H9 (cell line): ENCODE measurements around the gene ACTC1. TPM values are rescaled to one million over a fixed set of nuclear protein-coding genes. Genes with fewer than 3 reads are reported as not detected.

Source experiments
- DNase-seq: peaks from one replicate; pipeline ENCODE4 v3.0.0-alpha.2; 2017
- H2AFZ ChIP-seq: one replicate; pipeline ENCODE4 v1.6.1; 2013; ENCODE audit warnings: mild to moderate bottlenecking, low read length, control low read depth, moderate library complexity
- H2AK5ac ChIP-seq: 2 replicates; pipeline ENCODE4 v1.6.1; 2013; ENCODE audit warnings: low read length, control low read depth, mixed read lengths; ENCODE audit not compliant: insufficient read length
- H2BK120ac ChIP-seq: one replicate; pipeline ENCODE4 v1.6.1; 2013; ENCODE audit warnings: low read depth, mild to moderate bottlenecking, low read length, control low read depth, inconsistent platforms; ENCODE audit not compliant: poor library complexity, severe bottlenecking
- H2BK12ac ChIP-seq: 2 replicates; pipeline ENCODE4 v1.6.1; 2013; ENCODE audit warnings: low read length, control low read depth, mixed read lengths, low read depth; ENCODE audit not compliant: insufficient read length
- H2BK15ac ChIP-seq: 2 replicates; pipeline ENCODE4 v1.6.1; 2013; ENCODE audit warnings: low read depth, low read length, control low read depth
- H2BK20ac ChIP-seq: one replicate; pipeline ENCODE4 v1.6.1; 2013; ENCODE audit warnings: low read depth, mild to moderate bottlenecking, low read length, control low read depth, inconsistent platforms; ENCODE audit not compliant: poor library complexity, severe bottlenecking
- H2BK5ac ChIP-seq: 2 replicates; pipeline ENCODE4 v1.6.1; 2013; ENCODE audit warnings: low read length, control low read depth, mixed read lengths; ENCODE audit not compliant: insufficient read length
- H3K14ac ChIP-seq: 2 replicates; pipeline ENCODE4 v1.6.1; 2013; ENCODE audit warnings: low read length, control low read depth; ENCODE audit not compliant: insufficient read depth
- H3K18ac ChIP-seq: 2 replicates; pipeline ENCODE4 v1.6.1; 2013; ENCODE audit warnings: low read depth, mild to moderate bottlenecking, mixed read lengths, low read length, control low read depth; ENCODE audit not compliant: insufficient read length
- H3K23ac ChIP-seq: 2 replicates; pipeline ENCODE4 v1.6.1; 2013; ENCODE audit warnings: low read length, control low read depth, mixed read lengths, low read depth; ENCODE audit not compliant: insufficient read length
- H3K23me2 ChIP-seq: 2 replicates; pipeline ENCODE4 v1.6.1; 2013; ENCODE audit warnings: low read depth, mild to moderate bottlenecking, mixed read lengths, low read length, control low read depth; ENCODE audit not compliant: insufficient read length, poor library complexity, severe bottlenecking
- H3K27ac ChIP-seq: 2 replicates; pipeline ENCODE4 v1.5.1; 2013; ENCODE audit warnings: low read length, control low read depth, mixed read lengths, low read depth; ENCODE audit not compliant: insufficient read length
- H3K27me3 ChIP-seq: 2 replicates; pipeline ENCODE4 v1.6.1; 2013; ENCODE audit warnings: low read length, control low read depth, inconsistent platforms; ENCODE audit not compliant: insufficient read depth
- H3K4ac ChIP-seq: 2 replicates; pipeline ENCODE4 v1.6.1; 2013; ENCODE audit warnings: low read depth, mild to moderate bottlenecking, control low read depth, inconsistent platforms, low read length, moderate library complexity
- H3K4me1 ChIP-seq: 2 replicates; pipeline ENCODE4 v1.6.1; 2013; ENCODE audit warnings: low read length, control low read depth, inconsistent platforms; ENCODE audit not compliant: insufficient read depth
- H3K4me2 ChIP-seq: 2 replicates; pipeline ENCODE4 v1.6.1; 2013; ENCODE audit warnings: low read length, control low read depth, mixed read lengths; ENCODE audit not compliant: insufficient read length, insufficient read depth
- H3K56ac ChIP-seq: 2 replicates; pipeline ENCODE4 v1.6.1; 2013; ENCODE audit warnings: low read depth, mild to moderate bottlenecking, mixed read lengths, low read length, control low read depth; ENCODE audit not compliant: insufficient read length
- H3K79me1 ChIP-seq: 2 replicates; pipeline ENCODE4 v1.6.1; 2013; ENCODE audit warnings: low read depth, mild to moderate bottlenecking, moderate library complexity, low read length, control low read depth, inconsistent platforms; ENCODE audit not compliant: insufficient read depth, poor library complexity, severe bottlenecking
- H3K79me2 ChIP-seq: 2 replicates; pipeline ENCODE4 v1.6.1; 2013; ENCODE audit warnings: low read length, control low read depth, inconsistent platforms; ENCODE audit not compliant: insufficient read depth
- H3K9ac ChIP-seq: 2 replicates; pipeline ENCODE4 v1.6.1; 2013; ENCODE audit warnings: low read length, control low read depth, mixed read lengths; ENCODE audit not compliant: insufficient read length; ENCODE audit errors: extremely low read depth
- H3K9me3 ChIP-seq: one replicate; pipeline ENCODE4 v1.6.1; 2013; ENCODE audit warnings: low read depth, low read length, inconsistent platforms; ENCODE audit not compliant: control insufficient read depth
- H3T11ph ChIP-seq: one replicate; pipeline ENCODE4 v1.6.1; 2013; ENCODE audit warnings: mild to moderate bottlenecking, low read length, control low read depth, inconsistent platforms
- H4K20me1 ChIP-seq: one replicate; pipeline ENCODE4 v1.6.1; 2013; ENCODE audit not compliant: control insufficient read depth, insufficient read length, insufficient read depth
- H4K5ac ChIP-seq: 2 replicates; pipeline ENCODE4 v1.6.1; 2013; ENCODE audit warnings: low read depth, mild to moderate bottlenecking, mixed read lengths, low read length, control low read depth; ENCODE audit not compliant: insufficient read length
- H4K8ac ChIP-seq: replicated peaks from 2 replicates; pipeline ENCODE4 v1.6.1; 2013; ENCODE audit warnings: low read length, control low read depth, mixed read lengths, low read depth; ENCODE audit not compliant: insufficient read length
- H4K91ac ChIP-seq: 2 replicates; pipeline ENCODE4 v1.6.1; 2013; ENCODE audit warnings: low read depth, mild to moderate bottlenecking, moderate library complexity, mixed read lengths, low read length, control low read depth; ENCODE audit not compliant: insufficient read length
- H3K27ac Mint-ChIP-seq, 3 experiments: 2 replicates in 2 of 3; 3 replicates in 1 of 3; pipeline ENCODE4 v1.8.0; 2020 to 2021; ENCODE audit warnings: mixed read lengths in 3 of 3, mild to moderate bottlenecking in 1 of 3, moderate library complexity in 1 of 3
- H3K27me3 Mint-ChIP-seq: 2 replicates; pipeline ENCODE4 v1.8.0; 2021; ENCODE audit warnings: low read depth, mild to moderate bottlenecking, moderate library complexity, mixed read lengths
- H3K36me3 Mint-ChIP-seq, 3 experiments: 2 replicates in 2 of 3; 3 replicates in 1 of 3; pipeline ENCODE4 v1.8.0; 2020 to 2021; ENCODE audit warnings: low read depth in 3 of 3, mixed read lengths in 3 of 3; ENCODE audit not compliant: insufficient read depth in 1 of 3
- H3K4me1 Mint-ChIP-seq, 2 experiments: 2 replicates each; pipeline ENCODE4 v1.8.0; 2020; ENCODE audit warnings: mixed read lengths in 2 of 2
- H3K4me3 Mint-ChIP-seq, 2 experiments: 2 replicates in 1 of 2; 3 replicates in 1 of 2; pipeline ENCODE4 v1.8.0; 2020 to 2021; ENCODE audit warnings: mild to moderate bottlenecking in 2 of 2, mixed read lengths in 2 of 2, moderate library complexity in 1 of 2
- H3K9me3 Mint-ChIP-seq, 2 experiments: 2 replicates in 1 of 2; 3 replicates in 1 of 2; pipeline ENCODE4 v1.8.0; 2020; ENCODE audit warnings: mild to moderate bottlenecking in 2 of 2, mixed read lengths in 2 of 2, moderate library complexity in 1 of 2
- WGBS: extraction: QIAGEN DNeasy Blood & Tissue Kit; methylation state at CpG from one replicate; pipeline ENCODE4 v1.1.7; 2013; ENCODE audit warnings: missing lambda C conversion rate, low lambda C conversion rate, mixed read lengths; ENCODE audit not compliant: insufficient read length; ENCODE audit errors: extremely low coverage; 5-methylcytosine and 5-hydroxymethylcytosine counted together
- total RNA-seq: library from RNA; stranded (reverse); gene quantifications from 2 replicates; pipeline ENCODE4 v1.2.1, GENCODE V29; 2021
- TF ChIP-seq, protein P1 (sequence below): fragments of 200-600 bp; sonication (generic); conservative IDR thresholded peaks from 3 replicates; pipeline ENCODE4 v1.8.0; 2021; ENCODE audit warnings: antibody characterized with exemption, mild to moderate bottlenecking

The ACTC1 gene
- total RNA-seq, 1 experiment from 2014 or later = 52.2 TPM

- no peak overlapping the region for H3K4me2 ChIP-seq
- TF ChIP-seq, protein P1, sequence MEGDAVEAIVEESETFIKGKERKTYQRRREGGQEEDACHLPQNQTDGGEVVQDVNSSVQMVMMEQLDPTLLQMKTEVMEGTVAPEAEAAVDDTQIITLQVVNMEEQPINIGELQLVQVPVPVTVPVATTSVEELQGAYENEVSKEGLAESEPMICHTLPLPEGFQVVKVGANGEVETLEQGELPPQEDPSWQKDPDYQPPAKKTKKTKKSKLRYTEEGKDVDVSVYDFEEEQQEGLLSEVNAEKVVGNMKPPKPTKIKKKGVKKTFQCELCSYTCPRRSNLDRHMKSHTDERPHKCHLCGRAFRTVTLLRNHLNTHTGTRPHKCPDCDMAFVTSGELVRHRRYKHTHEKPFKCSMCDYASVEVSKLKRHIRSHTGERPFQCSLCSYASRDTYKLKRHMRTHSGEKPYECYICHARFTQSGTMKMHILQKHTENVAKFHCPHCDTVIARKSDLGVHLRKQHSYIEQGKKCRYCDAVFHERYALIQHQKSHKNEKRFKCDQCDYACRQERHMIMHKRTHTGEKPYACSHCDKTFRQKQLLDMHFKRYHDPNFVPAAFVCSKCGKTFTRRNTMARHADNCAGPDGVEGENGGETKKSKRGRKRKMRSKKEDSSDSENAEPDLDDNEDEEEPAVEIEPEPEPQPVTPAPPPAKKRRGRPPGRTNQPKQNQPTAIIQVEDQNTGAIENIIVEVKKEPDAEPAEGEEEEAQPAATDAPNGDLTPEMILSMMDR = no peak
- H3K9me3 Mint-ChIP-seq = peaks cover 6 to 10% of the 10 kb centered on the region in 2 experiments
- H3K79me2 ChIP-seq = no peaks in the 10 kb centered on the region
- peaks cover 15 to 17% of the 10 kb centered on the region in 2 experiments for H3K4me1 Mint-ChIP-seq
- H3K23ac ChIP-seq = no peak overlapping the region
- peaks cover 2% of the 10 kb centered on the region; the same call in 1 of the 2 replicates for H3K4me1 ChIP-seq
- no peak overlapping the region for H3K4me3 Mint-ChIP-seq
- no peak overlapping the region for H3K4ac ChIP-seq
- no peaks in the 10 kb centered on the region for H3K9me3 ChIP-seq
- H2BK120ac ChIP-seq = no peak overlapping the region
- no peak overlapping the region for H2AFZ ChIP-seq
- no peak overlapping the region for H2BK5ac ChIP-seq
- H2BK20ac ChIP-seq = no peak overlapping the region
- H2BK12ac ChIP-seq = no peak overlapping the region
- no peak overlapping the region for H2AK5ac ChIP-seq
- H3K27me3 ChIP-seq = no peaks in the 10 kb centered on the region
- H4K20me1 ChIP-seq = no peaks in the 10 kb centered on the region
- no peak overlapping the region for H3K9ac ChIP-seq
- no peak overlapping the region for H3K56ac ChIP-seq
- no peak overlapping the region for H4K8ac ChIP-seq
- no peaks in the 10 kb centered on the region for H3K79me1 ChIP-seq
- H3K27me3 Mint-ChIP-seq = peaks cover 4% of the 10 kb centered on the region
- no peak overlapping the region for H3K18ac ChIP-seq
- no CpG with 5 or more reads among the region's 1 CpG for WGBS
- no peak for DNase-seq
- no peak overlapping the region for H3K14ac ChIP-seq
- H3K36me3 Mint-ChIP-seq = peaks cover 0 to 7% (median 3%) of the 10 kb centered on the region in 3 experiments; a peak in 4 of 7 replicates
- H4K91ac ChIP-seq = no peak overlapping the region
- H3K23me2 ChIP-seq = no peaks in the 10 kb centered on the region
- no peak overlapping the region for H3K27ac ChIP-seq
- no peak overlapping the region for H2BK15ac ChIP-seq
- no peak overlapping the region for H3K27ac Mint-ChIP-seq
- no peak overlapping the region for H4K5ac ChIP-seq
- no peak overlapping the region for H3T11ph ChIP-seq
Measured at GRCh38 chr15:34802371-34802770, 7.0 kb upstream of the ACTC1 start.
